Kidney epithelial cell (primary cell): ENCODE data around the gene HNRNPD. TPM values are rescaled to one million over a fixed set of nuclear protein-coding genes. Genes with fewer than 3 reads are reported as not detected.
"Not testable (repeated sequence)": the region's sequence is repeated elsewhere in the genome, so short reads cannot be mapped to it uniquely, and the experiment has no call there.

Experiments
- DNase-seq: peaks from one replicate; pipeline ENCODE4 v3.0.0-alpha.2; 2010; ENCODE audit warnings: low read depth
- H3K27me3 ChIP-seq: 2 replicates; pipeline ENCODE4 v1.6.0; 2011; ENCODE audit warnings: low read length; ENCODE audit not compliant: control insufficient read depth, insufficient read depth
- H3K36me3 ChIP-seq: 2 replicates; pipeline ENCODE4 v1.5.1; 2011; ENCODE audit warnings: low read length; ENCODE audit not compliant: control insufficient read depth, insufficient read depth
- H3K4me3 ChIP-seq: 2 replicates; pipeline ENCODE4 v1.5.1; 2011; ENCODE audit warnings: low read depth, mild to moderate bottlenecking, control low read depth, low read length
- total RNA-seq: library from RNA; depleted of rRNA; stranded (reverse); fragments of >200 nt; gene quantifications from 2 replicates; pipeline ENCODE4 v1.2.3, GENCODE V29; 2015
- TF ChIP-seq, protein P1 (sequence below): IDR thresholded peaks from 2 replicates; pipeline ENCODE4 v1.5.1; 2011; ENCODE audit warnings: mild to moderate bottlenecking, moderate library complexity, low read length, control low read depth, inconsistent platforms; ENCODE audit not compliant: insufficient read depth, poor library complexity, severe bottlenecking

Gene HNRNPD
- total RNA-seq, 1 donor from 2014 or later: 65.5 TPM

GRCh38 chr4:82380344-82380743, 6.6 kb upstream of the HNRNPD start:
- H3K27me3 ChIP-seq: no peaks in the 10 kb centered on the region
- no peak overlapping the region for H3K4me3 ChIP-seq
- H3K36me3 ChIP-seq: no peaks in the 10 kb centered on the region
- TF ChIP-seq, protein P1, sequence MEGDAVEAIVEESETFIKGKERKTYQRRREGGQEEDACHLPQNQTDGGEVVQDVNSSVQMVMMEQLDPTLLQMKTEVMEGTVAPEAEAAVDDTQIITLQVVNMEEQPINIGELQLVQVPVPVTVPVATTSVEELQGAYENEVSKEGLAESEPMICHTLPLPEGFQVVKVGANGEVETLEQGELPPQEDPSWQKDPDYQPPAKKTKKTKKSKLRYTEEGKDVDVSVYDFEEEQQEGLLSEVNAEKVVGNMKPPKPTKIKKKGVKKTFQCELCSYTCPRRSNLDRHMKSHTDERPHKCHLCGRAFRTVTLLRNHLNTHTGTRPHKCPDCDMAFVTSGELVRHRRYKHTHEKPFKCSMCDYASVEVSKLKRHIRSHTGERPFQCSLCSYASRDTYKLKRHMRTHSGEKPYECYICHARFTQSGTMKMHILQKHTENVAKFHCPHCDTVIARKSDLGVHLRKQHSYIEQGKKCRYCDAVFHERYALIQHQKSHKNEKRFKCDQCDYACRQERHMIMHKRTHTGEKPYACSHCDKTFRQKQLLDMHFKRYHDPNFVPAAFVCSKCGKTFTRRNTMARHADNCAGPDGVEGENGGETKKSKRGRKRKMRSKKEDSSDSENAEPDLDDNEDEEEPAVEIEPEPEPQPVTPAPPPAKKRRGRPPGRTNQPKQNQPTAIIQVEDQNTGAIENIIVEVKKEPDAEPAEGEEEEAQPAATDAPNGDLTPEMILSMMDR: no peak
- DNase-seq: peak; percentile 25

DNA sequence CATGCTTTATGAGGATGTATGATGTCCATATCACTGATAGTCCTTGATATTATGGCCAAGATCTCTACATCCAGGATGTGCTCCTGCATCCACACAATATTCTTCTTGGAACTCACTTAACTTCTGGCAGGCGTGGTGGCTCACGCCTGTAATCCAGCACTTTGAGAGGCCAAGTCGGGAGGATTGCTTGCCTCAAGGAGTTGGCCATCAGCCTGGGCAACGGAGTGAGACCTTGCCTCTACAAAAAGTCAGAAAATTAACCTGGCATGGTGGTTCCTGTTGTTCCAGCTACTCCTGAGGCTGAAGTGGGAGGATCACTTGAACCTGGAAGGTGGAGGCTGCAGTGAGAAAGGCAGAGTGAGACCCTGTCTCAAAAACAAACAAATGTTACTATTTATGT, 2.3 kb upstream of the HNRNPD start:
- no peaks in the 10 kb centered on the region for H3K27me3 ChIP-seq
- no peak overlapping the region for H3K4me3 ChIP-seq
- TF ChIP-seq, protein P1: no peak
- H3K36me3 ChIP-seq: no peaks in the 10 kb centered on the region
- no peak for DNase-seq

DNA sequence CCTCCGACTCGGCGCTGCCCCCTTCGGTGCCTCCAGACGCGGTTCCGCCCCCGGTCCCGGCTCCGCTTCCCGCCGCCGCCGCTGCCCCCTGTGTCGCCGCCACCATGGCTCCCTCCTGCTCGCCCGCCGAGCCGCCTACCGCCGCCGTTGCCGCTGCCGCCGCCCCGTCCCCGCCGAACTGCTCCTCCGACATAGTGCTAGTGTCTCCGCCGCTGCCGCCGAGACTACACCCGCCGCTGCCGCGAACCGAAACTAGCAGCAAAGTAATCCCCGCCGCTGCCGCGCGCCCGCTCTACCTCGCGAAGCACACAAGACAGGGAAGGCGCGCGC, 340 bp downstream of the HNRNPD start:
- Histone ChIP-seq H3K27me3 (no peaks in the 10 kb centered on the region), H3K4me3 (peak overlapping the region; percentile 90), H3K36me3 (no peaks in the 10 kb centered on the region)
- TF ChIP-seq, protein P1: no peak
- no peak for DNase-seq

DNA sequence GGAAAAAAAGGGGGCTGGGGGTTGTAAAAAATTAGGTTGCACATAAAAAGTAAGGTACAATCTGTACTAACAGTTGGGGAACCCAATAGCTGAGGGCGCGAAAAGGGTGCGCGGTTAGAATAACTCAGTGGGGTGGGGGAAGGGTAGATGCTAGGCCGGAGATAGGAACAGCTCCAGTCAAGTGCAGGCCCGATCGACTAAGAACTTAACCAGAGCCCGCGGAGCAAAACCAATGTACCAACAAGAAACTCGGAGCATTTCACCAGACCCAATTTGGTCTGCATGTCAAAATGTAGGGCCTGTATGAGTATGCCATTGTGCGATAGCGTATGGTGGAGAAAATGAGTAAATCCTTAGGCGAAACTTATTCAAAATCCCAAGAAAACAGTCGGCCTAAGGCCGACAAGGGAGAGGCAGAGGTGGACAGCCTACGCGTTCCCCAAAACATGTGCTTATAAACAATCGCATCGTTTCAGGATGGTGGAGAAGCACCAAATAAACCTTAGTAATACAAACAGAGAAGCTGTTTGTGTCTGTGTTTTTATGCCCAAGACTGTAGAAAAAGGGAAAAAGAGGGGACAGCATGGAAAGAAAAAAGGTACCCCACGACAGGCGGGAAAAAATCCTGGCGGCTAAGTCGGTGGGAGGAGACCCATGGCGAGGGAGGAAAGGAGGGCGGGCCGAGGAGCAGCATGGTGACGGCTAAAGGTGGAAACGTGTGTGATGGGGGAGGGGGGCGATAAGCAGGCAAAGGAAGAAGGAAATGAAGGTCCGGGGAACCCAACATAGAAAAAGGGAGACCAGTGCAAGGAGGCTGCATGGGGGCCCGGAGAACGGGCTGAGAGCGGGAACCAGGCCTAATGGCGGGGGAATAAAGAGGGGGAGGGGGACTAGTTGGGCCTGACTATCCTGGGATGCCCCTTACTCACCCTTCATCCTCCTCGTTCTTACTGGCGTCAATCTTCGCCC, 990 bp downstream of the HNRNPD start:
- H3K27me3 ChIP-seq: no peaks in the 10 kb centered on the region
- TF ChIP-seq, protein P1: no peak
- DNase-seq: no peak
- peak overlapping the region; percentile 90 for H3K4me3 ChIP-seq
- H3K36me3 ChIP-seq: no peaks in the 10 kb centered on the region

DNA sequence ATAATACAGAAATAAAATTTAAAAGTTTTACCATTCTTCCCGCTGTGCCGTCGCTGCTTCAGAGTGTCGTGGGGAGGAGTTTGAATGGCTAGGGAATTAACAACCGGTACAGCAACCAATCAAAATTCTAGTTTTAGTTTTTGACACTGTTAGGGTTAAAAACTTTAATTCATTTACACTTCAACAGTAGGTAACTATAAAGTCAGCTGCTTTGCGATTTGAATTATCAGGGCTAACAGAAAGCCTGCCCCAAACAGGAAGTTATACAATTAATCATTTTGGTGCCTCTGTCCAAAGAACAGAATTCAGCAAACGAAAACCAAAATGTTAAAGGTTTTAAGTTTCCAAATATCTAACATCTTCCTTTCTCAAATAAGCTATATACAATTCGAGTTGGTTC, 2.3 kb downstream of the HNRNPD start:
- Histone ChIP-seq H3K27me3 (no peaks in the 10 kb centered on the region), H3K4me3 (peak overlapping the region; percentile 90), H3K36me3 (no peaks in the 10 kb centered on the region)
- TF ChIP-seq, protein P1: no peak
- DNase-seq: no peak

DNA sequence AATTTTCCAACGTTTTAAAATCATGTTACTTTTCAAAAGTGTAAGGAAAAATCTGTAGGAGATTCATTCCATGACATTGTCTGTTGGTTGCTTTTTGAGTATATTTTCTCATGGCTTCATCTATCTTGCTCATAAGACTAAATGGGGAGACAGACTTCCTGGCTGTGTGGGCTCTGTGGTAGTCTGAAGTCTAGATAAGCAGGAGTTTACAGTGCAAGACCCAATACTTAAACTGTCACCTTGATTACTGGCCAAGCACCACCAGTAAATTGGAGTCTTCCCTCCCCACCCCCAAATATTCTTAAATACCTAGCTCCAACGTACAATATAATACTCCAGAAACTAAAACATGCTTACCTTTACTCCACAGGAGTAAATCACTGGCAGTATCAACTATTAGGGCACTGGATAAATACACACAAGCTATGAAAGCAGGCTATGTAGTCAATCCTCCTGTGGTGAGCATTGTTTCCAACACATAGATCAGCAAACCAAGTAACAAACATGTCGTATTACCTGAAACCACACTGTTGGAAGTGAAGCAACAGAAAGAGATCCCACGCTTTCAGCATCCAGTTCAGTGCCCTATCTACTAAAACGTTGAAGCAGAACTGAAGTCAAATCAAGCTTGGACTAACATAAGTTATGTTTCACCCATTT, 6.2 kb downstream of the HNRNPD start:
- Histone ChIP-seq H3K4me3 (no peak overlapping the region), H3K27me3 (no peaks in the 10 kb centered on the region), H3K36me3 (no peaks in the 10 kb centered on the region)
- DNase-seq: no peak
- TF ChIP-seq, protein P1: no peak

DNA sequence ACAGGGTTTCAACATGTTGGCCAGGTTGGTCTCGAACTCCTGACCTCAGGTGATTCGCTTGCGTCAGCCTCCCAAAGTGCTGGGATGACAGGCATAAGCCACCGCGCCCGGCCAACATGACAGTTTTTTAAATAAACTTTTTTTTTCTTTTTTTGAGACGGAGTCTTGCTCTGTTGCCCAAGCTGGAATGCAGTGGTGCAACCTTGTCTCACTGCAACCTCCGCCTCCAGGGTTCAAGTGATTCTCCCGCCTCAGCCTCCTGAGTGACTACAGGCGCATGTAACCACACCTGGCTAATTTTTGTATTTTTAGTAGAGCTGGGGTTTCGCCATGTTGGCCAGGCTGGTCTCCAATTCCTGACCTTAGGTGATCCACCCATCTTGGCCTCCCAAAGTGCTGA, 7.4 kb downstream of the HNRNPD start:
- H3K36me3 ChIP-seq, H3K27me3 ChIP-seq, DNase-seq, H3K4me3 ChIP-seq: not testable (repeated sequence)
